GM19372 (cell line): Measurements from ENCODE around the gene GMCL2.

ENCODE experiments used
- ATAC-seq: cut with Tn5 transposase; IDR thresholded peaks from one replicate; pipeline ENCODE4 v1.9.1; 2021; ENCODE audit warnings: mild to moderate bottlenecking, low read depth, moderate library complexity; ENCODE audit not compliant: unreplicated experiment

The GMCL2 gene

GRCh38 chr5:178223196-178223773, 36.1 kb upstream of the GMCL2 start:
- no peak for ATAC-seq

DNA sequence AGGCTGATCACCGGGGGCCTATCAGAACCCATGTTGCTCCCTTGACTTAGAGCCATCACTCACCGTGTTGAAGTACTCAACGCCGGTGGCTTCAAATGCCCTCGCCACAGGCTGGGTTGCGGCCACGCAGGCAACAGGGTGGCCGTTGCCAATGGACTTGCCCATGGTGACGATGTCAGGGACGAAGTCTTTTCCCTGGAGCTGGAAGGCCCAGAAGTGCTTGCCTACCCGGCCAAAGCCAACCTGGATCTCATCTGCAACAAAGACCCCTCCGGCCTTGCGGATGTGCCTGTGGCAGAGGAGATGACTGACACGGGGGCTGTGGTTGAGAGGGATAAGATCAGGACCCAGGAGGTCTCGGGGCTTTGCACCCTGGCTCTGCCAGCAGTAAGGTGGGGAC, 35.1 kb upstream of the GMCL2 start:
- no peak for ATAC-seq

GRCh38 chr5:178221853-178222252, 34.7 kb upstream of the GMCL2 start:
- no peak for ATAC-seq

- no peak for ATAC-seq
Observed at GRCh38 chr5:178221282-178221681, 34.1 kb upstream of the GMCL2 start.

DNA sequence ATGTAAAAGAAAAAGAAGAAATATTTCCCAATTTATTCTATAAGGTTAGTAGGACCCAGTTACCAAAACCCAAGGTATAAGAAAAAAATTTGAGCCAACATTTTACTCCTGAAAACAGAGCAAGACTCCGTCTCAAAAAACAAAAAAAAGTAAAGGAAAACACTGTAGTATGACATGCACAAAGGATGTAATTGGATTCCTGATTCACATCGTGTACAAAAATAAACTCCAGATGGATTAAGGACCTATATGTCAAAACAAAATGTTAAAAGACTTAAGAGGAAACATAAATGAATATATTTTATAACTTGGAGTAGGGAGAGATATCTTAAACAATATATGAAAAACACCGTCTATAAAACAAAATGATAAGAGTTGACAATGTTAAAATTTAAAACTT, 31.7 kb upstream of the GMCL2 start:
- no peak for ATAC-seq

- no peak for ATAC-seq
Observed at GRCh38 chr5:178218237-178218776, 31.1 kb upstream of the GMCL2 start.

- ATAC-seq: no peak
Observed at GRCh38 chr5:178216779-178217178, 29.6 kb upstream of the GMCL2 start.

DNA sequence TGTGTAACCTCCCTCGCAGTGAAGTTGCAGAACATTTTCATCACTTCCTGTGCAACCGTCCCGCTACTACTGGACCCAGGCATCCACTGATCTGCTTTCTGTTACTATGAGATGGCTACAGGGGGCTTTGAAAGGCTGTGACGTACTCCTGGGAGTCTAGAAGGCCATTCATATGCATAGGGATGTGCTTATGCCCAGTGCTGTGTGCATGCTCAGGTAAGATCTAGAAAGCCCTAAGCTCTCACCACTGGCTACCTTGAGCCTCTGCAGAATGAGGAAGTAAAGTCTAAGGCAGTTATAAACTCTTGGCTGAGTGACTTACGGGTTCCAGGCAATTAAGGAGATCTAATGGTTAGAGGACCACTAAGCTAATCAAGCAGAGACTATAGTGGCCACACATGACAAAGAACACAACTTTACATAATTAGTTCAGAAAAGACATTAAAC, 28.9 kb upstream of the GMCL2 start:
- no peak for ATAC-seq

- no peak for ATAC-seq
Observed at GRCh38 chr5:178215280-178216002, 28.3 kb upstream of the GMCL2 start.

- ATAC-seq: no peak
Observed at GRCh38 chr5:178214160-178214803, 27.1 kb upstream of the GMCL2 start.

- no peak for ATAC-seq
Observed at GRCh38 chr5:178213748-178214151, 26.6 kb upstream of the GMCL2 start.

- ATAC-seq: no peak
Observed at GRCh38 chr5:178213003-178213461, 25.9 kb upstream of the GMCL2 start.

GRCh38 chr5:178212241-178213002, 25.3 kb upstream of the GMCL2 start:
- no peak for ATAC-seq

- no peak for ATAC-seq
Observed at GRCh38 chr5:178211095-178212048, 24.2 kb upstream of the GMCL2 start.

GRCh38 chr5:178210686-178211085, 23.5 kb upstream of the GMCL2 start:
- no peak for ATAC-seq

DNA sequence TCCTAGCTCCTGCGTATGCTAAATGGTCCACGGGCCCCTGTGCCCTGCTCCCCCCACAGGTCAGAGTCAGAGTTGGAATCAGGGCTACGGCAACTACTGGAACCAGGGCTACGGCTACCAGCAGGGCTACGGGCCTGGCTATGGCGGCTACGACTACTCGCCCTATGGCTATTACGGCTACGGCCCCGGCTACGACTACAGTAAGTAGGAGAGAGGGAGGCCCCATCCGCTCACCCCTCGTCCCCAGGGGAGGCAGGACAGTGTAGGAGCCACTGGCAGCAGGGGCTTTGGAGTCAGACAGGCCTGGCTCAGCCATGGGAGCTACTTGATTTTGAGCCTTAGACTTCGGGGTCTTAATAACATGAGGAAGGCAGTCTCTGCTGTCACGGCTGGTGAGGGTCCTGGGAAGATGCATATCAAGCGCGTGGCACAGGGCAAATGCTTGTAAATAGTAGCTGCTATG, 22.9 kb upstream of the GMCL2 start:
- ATAC-seq: no peak

DNA sequence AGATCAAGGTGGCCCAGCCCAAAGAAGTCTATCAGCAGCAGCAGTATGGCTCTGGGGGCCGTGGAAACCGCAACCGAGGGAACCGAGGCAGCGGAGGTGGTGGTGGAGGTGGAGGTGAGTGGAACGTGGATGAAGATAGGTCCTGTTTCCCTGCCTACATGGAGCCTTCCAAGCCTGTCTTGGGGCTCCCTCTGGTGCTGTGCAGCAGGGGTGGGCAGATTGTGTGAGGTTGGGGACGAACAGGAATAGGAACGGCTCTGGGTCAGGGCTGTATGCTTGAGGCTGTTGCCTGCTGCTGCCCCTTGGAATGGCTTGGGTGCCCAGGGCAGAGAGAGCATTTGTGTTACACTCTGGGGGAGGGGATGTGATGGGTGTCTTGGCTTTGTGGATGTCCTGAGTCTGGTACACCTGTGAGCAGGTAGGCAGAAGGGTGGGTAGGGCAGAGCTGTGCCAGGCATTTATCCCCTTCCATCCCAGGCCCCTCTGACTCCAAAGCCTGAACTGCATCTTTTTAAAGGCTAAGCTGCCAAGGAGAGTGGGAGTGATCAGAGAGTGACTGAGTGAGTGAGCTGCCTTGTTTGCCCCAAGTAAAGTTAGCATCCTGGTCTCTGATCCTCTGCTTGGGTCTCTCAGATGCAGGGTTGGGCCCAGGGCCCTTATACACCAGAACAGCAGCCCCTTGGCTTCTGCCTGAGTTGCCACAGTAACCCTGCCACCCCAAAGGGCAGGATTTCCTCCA, 22.3 kb upstream of the GMCL2 start:
- ATAC-seq: no peak

GRCh38 chr5:178208540-178209227, 21.5 kb upstream of the GMCL2 start:
- ATAC-seq: no peak
